GM19463 (cell line): ENCODE results near the gene VEGFC.

Experiments
- ATAC-seq: cut with Tn5 transposase; IDR thresholded peaks from one replicate; pipeline ENCODE4 v1.9.1; 2021; ENCODE audit warnings: mild to moderate bottlenecking, moderate library complexity; ENCODE audit not compliant: unreplicated experiment

VEGFC gene

DNA sequence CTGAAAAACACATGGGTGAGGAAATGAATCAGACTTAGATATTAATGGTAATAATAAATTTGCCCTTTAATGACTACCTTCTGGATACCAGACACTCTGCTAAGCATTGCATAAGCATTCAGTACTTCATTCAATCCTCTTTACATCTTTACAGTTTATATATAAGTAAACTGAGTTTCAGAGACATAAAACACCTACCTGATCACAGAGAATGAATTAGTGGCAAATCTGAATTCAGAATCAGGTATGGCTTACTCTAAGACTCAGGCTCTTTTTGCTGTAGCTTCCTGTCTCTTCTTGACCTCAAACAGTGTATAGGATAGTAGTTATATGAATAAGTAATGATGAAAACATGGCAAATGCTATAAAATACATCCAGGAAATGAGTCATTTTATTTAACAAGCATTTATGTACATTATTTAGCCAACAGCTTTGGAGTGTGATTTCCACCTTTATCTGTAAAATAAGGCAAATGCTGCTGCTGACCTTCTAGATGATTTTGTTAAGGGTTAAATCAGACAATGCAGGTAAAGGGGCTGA is 83.9 kb downstream of the VEGFC start:
- no peak for ATAC-seq

DNA sequence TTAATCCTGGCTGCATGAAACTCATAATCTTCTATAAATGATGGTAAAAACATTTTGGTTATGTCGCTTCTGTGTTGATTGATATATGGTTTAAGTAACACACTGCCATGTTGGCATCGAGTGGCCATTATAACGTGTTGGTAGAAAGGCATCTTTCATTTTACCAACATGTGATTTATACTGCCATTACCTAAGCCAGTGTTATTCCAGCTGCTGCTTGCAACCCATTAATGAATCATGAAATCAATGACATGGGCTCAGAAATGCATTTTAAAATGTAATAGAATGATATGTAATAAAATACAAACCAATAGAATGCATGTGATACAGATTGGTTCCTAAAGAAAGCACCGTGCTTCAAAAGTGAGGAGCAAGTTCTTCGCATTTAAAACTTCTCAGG is 102.0 kb downstream of the VEGFC start:
- ATAC-seq: no peak

DNA sequence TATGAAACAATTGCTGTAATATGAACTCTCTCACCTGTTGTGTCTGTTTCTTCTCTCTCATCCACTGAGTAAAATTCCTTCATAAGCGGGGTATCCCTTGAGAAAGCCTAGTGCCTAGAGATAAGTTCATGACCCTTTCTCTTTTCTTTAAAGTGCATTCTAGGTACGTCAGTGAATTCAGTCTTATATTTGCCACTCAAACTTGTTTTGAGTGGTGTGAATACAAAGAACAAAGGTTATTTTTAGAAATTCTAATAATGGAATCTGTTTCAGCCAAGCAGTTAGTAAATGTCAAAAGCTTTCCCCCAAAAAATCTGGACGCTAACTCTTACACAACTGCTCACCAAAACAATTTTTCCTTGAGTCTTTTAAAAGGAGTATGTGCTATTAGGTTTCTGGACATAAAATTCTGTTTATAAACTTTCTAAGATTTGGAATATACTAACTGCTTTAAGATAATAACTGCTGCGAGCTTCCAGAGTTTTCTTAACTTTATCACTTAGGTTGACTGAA is 112.0 kb downstream of the VEGFC start:
- no peak for ATAC-seq

DNA sequence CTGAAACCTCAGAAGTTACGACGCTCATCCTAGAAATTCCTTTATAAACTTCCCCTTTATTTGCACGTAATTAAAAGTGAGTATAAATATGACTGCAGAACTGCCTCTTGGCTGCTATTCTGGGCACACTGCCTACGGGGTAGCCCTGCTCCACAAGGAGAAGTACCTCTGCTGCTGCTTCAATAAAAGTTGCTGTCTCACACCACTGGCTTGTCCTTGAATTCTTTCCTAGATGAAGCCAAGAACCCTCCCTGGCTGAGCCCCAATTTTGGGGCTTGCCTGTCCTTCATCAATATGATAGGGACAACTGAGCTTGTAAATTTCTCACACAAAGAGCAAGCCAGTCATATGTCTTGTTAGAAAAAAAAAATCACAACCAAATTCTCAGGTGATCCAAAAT is 115.8 kb downstream of the VEGFC start:
- no peak for ATAC-seq

DNA sequence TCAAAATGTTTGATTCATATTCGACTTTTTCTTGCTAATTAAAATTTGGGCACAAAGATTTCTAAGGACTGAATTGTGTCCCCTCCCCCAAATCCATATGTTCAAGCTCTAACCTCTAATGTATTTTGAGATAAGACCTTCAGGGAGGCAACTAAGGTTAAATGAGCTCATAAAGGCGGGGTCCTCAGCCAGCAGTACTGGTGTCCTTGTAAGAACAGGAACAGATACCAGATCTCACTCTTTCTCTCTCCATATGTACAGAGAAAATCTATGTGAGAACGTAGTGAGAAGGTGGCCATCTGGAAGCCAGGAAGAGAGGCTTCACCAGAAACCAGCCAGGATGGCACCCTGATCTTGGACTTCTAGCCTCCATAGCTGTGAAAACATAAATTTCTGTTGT is 116.9 kb downstream of the VEGFC start:
- no peak for ATAC-seq

DNA sequence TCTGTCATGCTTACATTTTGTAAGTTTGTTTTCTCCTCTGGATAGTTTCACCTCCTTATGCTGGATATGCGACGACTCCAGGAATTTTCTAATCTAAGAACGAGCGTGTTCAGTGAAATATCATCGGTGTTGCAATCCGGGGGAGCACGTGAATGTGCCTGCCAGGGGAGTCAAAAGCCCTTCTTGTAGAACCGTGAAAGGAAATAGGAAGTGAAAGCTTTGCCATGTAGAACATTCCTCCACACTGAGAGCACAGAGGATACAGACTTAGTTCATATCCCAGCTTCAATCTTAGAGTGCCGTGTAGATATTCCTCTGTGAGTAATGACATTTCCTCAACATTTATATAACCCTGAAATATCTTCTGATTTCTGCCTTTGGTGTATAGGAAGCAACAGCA is 121.2 kb downstream of the VEGFC start:
- no peak for ATAC-seq

DNA sequence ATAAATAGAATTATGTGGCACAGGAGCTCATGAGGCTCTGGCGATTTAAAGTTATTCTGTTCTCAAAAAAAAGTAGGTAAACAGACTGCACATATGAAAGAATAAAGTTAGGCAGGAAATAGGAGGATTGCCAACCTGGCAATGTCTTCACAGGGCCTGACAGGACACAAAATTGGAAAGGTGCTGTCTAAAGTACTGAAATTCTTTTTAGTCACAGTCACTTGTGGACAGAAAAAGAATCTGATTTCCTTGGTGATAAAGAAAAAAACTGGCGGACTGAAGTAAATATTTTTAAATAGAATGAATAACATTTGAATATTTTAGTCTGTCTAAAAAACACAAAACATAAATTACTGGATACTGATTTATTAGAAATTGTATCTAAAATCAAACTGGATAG is 124.4 kb downstream of the VEGFC start:
- no peak for ATAC-seq

DNA sequence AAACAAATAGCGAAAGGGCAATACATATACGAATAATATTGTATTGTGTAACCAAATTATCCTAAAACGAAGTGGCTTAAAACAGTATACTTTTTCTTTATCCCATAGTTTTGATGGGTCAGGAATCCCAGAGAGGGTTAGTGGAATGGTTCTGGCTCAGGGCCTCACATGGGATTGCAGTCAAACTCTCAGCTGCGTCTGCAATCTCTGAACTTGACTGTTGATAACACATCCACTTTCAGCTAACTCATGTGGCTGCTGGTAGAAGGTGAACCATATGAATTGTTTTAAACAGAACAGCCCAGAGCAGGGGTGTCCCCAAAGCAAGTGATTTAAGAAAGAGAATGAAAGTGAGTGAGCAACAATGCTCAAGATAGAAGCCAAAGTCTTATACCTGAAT is 127.8 kb downstream of the VEGFC start:
- no peak for ATAC-seq

DNA sequence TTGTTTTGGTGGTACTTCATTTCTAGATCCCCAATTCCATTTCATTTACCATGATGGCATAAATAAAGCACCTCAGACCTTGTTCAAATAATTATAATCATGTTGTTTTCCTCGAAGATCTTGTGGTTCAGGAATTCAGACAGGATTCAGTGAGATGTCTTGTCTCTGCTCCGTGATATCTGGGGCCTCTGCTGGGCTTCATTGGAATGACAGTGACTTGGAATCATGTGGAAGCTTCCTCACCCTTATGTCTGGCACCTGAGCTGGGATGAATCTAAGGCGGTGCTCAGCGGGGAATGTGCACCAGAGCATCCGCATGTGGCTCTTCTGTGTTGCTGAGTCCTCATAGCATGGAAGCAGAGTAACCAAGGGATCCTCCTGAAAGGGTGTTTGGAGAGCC is 132.2 kb downstream of the VEGFC start:
- ATAC-seq: no peak

DNA sequence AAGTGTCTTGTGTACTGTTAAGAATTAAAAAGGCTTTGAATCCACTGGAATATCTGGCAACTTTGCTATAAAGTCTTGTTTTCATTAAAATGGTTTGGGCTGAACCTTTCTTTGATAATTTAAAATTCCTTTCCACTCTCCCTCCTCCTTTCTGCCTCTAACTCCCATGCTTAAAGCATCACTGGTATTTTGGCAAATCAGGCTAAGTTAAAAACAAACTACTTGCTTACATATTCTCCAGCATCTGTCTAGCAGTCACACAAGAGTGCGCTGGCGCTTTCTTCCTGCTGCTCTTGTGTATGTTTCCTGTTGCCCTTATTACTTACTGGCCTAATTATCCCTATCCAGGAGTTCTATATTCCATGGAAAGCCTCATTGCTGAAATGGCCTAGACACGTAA is 136.6 kb downstream of the VEGFC start:
- ATAC-seq: no peak

DNA sequence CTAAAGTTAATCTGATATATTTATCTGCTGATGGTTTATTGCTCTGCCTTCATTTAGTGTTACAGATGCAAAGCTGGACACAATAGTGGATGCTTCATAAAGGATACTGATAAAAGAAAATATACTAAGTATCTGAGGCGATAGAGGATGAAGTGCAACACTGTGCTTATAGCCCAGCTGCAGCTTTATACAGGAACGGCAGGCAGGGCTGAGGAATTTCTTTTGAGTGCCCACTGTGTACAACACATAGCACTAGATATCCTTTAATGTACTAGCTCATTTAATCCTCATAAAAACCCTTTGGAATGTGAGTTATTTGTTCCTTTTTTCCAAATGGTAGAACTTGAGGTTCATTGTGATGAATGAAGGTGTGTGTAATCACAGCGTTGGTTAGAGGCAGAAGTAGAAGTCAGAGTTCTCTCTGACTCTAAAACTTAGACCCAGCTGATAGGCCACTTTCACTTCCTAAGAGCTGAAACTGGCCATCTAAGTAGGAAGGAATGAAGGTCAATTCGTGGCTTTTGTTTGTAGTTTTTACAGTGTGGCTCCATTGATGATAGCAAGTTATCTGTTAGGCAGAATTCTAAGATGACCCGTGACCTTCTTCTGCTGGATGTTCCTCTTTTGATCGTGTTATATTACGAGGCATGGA is 138.0 kb downstream of the VEGFC start:
- ATAC-seq: no peak

DNA sequence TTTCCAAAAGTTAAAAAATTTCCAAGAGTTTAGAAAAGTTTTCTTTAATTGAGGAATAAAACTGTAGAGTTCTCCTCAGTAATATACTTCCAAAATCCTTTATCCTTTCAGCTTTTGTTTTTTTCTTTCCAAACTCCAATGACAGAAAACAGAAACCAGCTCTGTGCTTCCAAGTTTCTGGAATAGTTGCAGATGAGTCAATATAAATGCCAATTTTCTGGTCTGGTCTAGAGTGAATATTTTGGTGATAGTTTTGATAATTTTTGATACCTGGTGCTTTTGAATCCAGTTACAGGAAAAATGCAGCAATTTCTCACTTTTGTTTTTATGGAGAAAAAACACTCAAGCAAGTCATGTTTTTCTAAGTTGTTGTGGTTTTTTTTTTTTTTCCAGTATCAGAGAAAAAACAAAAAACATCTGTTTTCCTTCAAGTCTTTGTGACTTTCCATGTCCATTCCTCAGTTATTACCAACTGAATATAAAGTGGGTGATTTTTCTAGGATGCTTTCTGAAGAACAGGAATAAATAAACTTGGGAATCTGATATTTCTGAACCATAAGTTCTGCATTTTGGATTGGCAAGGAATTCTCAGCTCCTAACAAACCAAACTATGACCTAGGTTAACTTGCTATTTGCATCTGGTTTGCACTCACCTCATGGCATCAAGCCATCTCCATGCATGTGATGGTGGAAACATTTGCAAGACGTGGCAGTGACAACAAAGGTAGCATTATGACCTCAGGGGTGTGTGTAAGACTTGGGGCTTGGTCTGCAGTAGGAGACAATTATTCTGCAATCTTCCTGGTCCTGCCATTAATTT is 139.1 kb downstream of the VEGFC start:
- no peak for ATAC-seq

DNA sequence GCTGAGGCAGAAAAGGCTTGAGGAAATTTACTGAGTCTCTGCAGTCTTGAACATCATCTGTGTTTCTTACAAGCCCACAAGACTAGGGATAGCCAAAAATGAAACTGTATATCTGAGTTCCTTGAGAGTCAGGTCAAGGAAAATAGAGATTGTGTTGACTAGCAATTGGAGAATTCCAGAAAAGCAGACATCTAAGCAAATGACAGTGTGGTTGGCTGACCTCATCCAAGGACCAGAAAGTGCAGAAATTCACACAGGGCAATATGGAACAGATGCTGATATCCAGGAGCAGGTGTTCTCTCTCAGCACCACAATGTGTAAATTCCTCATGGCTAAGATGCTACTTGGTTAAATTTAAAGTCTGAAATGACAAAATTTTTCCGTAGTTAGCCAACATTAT is 146.4 kb downstream of the VEGFC start:
- ATAC-seq: no peak

DNA sequence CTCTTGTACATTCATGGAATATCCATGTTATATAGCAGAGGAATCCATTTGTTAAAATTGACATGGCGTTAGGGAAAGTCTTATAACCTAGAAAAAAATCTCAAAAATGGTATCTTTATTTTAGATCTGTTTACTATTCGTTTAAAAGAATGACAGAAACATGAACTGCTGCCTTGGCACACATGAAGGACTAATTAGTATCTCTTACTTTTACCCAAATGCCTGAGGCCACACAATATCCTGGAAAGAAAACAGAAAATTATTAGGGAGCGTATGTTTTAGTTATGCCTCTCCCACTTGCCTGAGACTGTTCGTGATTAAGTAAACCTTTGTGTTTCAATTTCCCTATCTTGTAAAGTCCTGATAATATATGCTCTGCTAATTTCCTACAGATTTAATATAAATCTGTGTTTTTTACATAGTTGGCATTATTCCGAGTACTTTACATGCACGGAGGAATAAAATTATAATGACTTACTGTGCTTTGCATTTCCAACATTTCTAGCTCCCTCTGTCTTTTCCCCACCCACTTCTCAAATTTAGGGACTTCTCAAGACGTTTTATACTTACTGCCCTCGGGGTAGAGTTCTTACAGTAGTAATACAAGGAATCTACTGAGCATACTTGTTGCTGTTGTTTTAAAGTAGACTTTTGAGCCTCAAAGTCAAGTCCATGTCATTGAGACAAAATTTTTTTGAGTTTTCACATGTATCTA is 147.3 kb downstream of the VEGFC start:
- ATAC-seq: no peak

DNA sequence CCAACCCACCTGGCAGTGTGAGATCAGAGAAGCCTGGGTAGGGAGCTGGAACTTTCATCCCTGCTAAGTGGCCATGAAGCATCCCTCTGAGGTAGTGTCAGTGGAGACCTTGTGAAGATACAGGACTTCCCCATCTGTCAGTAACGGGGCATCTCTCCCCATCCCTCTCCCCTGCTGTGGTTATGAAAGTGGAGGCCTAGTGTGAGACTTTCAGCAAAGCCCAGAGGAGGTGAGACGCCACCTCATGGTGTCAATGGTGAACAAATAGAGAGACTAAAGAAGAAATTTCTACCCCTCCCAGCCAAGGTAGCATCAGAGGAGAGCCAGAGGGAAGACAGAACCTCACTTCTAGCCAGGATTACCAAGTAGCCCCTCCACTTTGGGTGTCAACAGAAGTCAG is 150.2 kb downstream of the VEGFC start:
- no peak for ATAC-seq

DNA sequence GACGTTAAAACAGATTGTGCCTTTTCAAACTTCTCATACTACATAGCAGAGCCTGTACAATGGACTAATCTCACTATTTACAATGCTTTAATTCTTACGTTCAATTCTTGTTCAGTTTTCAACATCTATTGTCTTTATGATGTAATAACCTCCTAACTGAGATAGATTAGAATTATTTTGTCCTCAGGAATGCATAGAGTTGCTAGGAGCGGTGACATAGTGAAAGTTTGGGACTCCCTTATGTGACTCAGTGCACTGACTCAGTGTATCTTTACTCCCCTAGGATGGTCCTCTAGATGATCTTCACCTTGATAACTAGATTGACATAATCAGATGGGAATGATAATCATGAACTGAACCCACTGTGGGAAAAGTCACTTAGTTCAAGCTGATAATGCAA is 151.5 kb downstream of the VEGFC start:
- ATAC-seq: no peak

DNA sequence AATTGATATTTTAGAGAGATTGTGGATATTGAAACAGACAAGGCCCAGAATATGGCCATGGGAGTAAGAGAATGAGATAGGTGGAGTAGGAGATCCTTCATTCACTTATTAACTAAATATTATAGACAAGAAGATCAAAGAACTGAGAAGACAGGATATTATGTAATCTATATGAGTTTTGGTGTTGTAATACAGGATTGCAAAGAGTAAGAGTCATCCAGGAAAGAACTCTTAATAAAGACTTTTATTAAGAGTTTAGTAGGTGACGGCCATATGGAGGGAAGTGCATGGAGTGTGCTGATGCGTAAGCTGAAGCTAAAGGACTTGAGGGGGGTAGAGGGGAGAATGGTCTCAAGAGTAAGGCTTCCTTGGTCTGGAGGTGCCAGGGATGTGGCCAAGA is 153.7 kb downstream of the VEGFC start:
- ATAC-seq: no peak

DNA sequence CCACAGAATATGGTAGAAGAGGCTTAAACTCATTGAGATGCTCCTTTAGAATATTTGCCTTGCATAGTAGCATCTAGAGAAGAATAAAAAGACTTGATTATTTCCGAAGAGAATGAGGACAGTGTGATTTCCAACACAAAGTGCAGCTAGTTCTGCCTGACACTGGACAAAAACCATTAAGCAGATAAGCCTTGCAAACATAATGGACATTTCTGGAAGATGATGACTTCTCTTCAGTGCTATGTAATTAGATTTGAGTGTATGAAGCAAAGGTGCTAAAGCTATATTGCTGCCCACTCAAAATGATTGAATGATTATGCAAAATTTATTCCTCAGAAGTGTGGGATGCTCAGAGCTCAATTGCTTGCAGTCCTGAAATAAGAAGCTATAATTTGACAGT is 156.4 kb downstream of the VEGFC start:
- ATAC-seq: no peak

DNA sequence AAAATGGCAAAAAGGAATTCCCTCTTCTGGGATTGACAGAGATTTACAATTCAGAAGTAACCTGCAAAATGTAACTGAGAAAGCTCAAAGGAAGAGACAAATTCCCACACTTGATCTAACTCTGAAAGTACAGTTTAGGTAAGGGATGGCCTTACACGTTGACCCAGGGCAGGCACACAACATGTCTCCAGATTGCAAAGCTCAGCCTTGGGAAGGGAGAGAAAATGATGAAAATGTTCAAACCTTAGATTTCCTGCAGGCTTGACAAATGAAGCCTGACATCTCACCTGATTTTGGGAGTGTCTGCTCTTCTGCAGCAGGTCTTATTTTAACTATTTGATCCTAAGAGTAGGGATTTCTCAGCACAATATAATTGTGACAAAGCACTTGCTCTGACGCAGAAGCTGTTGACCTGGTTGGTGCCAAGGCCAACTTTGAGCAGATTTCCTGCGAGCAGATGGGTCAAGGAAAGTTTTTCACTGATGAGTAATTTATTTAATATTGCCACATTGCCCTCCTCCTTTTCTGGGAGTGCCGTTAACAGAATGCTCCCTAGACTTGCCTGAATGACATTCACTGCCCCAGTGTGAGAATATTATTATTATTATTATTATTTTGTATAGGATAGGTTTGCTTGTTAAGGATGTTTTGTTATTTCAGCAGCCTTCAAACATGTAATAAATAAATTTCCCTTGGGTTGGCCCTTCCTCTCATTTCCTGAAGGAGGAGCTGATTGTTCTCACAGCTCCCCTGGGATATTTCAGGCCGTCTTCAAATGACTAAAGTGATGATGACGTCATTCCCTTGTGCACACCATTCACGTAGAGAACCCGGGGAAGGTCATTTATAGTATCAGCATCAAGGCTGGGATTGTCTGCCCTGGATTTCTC is 157.1 kb downstream of the VEGFC start:
- no peak for ATAC-seq
